Measurements from ENCODE around the gene HDAC1.

The HDAC1 gene

GRCh38 chr1:32273391-32274208, 18.3 kb upstream of the HDAC1 start:
- Histone ChIP-seq H3K27ac (ENCODE audit: low read length) (peak overlapping the region; percentile 83), H3K9me3 (ENCODE audit: insufficient read depth, low read length, severe bottlenecking) (no peaks in the 10 kb centered on the region), H4K20me1 (ENCODE audit: insufficient read depth, low read length) (no peaks in the 10 kb centered on the region), H3K79me2 (ENCODE audit: insufficient read depth, low read length) (peaks cover 36% of the 10 kb centered on the region), H3K36me3 (ENCODE audit: insufficient read depth, low read length) (peaks cover 47% of the 10 kb centered on the region), H3K4me2 (ENCODE audit: insufficient read depth, low read length) (peak overlapping the region; percentile 59), H3K27me3 (ENCODE audit: insufficient read depth, low read length, poor library complexity) (no peaks in the 10 kb centered on the region), H3K9ac (ENCODE audit: low read depth, low read length) (peak overlapping the region; percentile 54), H2AFZ (ENCODE audit: low read depth, low read length) (peak overlapping the region; percentile 44; the same call in 1 of the 2 replicates), H3K4me1 (ENCODE audit: insufficient read depth, low read length) (peaks cover 39% of the 10 kb centered on the region), H3K4me3 (ENCODE audit: low read depth in 1 of 2, low read length in 2 of 2) (peak overlapping the region in 1 of 2 experiments; percentile 42; a peak in 2 of 4 replicates)
- ATAC-seq (ENCODE audit: insufficient read depth, low read depth) (peak; percentile 91), DNase-seq (peak; percentile 95)
- peak; percentile 43 for TF ChIP-seq CTCF (IDR thresholded peaks at IDR 0.05; ENCODE audit: borderline replicate concordance, extremely low read depth, low read length, poor library complexity, severe bottlenecking)
- no peak for TF ChIP-seq EZH2 (IDR thresholded peaks at IDR 0.05; ENCODE audit: borderline replicate concordance, low read depth, low read length, severe bottlenecking)

GRCh38 chr1:32274646-32275340, 17.1 kb upstream of the HDAC1 start:
- Histone ChIP-seq H3K36me3 (ENCODE audit: insufficient read depth, low read length) (peaks cover 59% of the 10 kb centered on the region), H4K20me1 (ENCODE audit: insufficient read depth, low read length) (no peaks in the 10 kb centered on the region), H2AFZ (ENCODE audit: low read depth, low read length) (no peak overlapping the region), H3K9ac (ENCODE audit: low read depth, low read length) (peak overlapping the region; percentile 54), H3K27ac (ENCODE audit: low read length) (peak overlapping the region; percentile 83), H3K79me2 (ENCODE audit: insufficient read depth, low read length) (peaks cover 34% of the 10 kb centered on the region), H3K4me1 (ENCODE audit: insufficient read depth, low read length) (peaks cover 39% of the 10 kb centered on the region), H3K4me3 (ENCODE audit: low read depth in 1 of 2, low read length in 2 of 2) (peak overlapping the region in 1 of 2 experiments; percentile 33; a peak in 1 of 4 replicates), H3K27me3 (ENCODE audit: insufficient read depth, low read length, poor library complexity) (no peaks in the 10 kb centered on the region), H3K4me2 (ENCODE audit: insufficient read depth, low read length) (peak overlapping the region; percentile 59), H3K9me3 (ENCODE audit: insufficient read depth, low read length, severe bottlenecking) (no peaks in the 10 kb centered on the region)
- DNase-seq (no peak), ATAC-seq (ENCODE audit: insufficient read depth, low read depth) (no peak)
- TF ChIP-seq EZH2 (IDR thresholded peaks at IDR 0.05; ENCODE audit: borderline replicate concordance, low read depth, low read length, severe bottlenecking), result no peak
- TF ChIP-seq CTCF (IDR thresholded peaks at IDR 0.05; ENCODE audit: borderline replicate concordance, extremely low read depth, low read length, poor library complexity, severe bottlenecking), result no peak

GRCh38 chr1:32275424-32275823, 16.5 kb upstream of the HDAC1 start:
- ATAC-seq (ENCODE audit: insufficient read depth, low read depth), result no peak
- no peaks in the 10 kb centered on the region for H4K20me1 ChIP-seq (ENCODE audit: insufficient read depth, low read length)
- peak overlapping the region; percentile 83 for H3K27ac ChIP-seq (ENCODE audit: low read length)

More at GRCh38 chr1:32275424-32275823, 16.5 kb upstream of the HDAC1 start:
- H3K4me2 ChIP-seq (ENCODE audit: insufficient read depth, low read length), result no peak overlapping the region
- no peak for TF ChIP-seq EZH2 (IDR thresholded peaks at IDR 0.05; ENCODE audit: borderline replicate concordance, low read depth, low read length, severe bottlenecking)
- TF ChIP-seq CTCF (IDR thresholded peaks at IDR 0.05; ENCODE audit: borderline replicate concordance, extremely low read depth, low read length, poor library complexity, severe bottlenecking), result no peak
- H3K9ac ChIP-seq (ENCODE audit: low read depth, low read length), result no peak overlapping the region
- H3K79me2 ChIP-seq (ENCODE audit: insufficient read depth, low read length), result peaks cover 33% of the 10 kb centered on the region
- peaks cover 39% of the 10 kb centered on the region for H3K4me1 ChIP-seq (ENCODE audit: insufficient read depth, low read length)
- H3K9me3 ChIP-seq (ENCODE audit: insufficient read depth, low read length, severe bottlenecking), result no peaks in the 10 kb centered on the region
- H2AFZ ChIP-seq (ENCODE audit: low read depth, low read length), result no peak overlapping the region
- H3K4me3 ChIP-seq (ENCODE audit: low read depth in 1 of 2, low read length in 2 of 2), result no peak overlapping the region
- H3K36me3 ChIP-seq (ENCODE audit: insufficient read depth, low read length), result peaks cover 63% of the 10 kb centered on the region
- peak; percentile 35 for DNase-seq
- no peaks in the 10 kb centered on the region for H3K27me3 ChIP-seq (ENCODE audit: insufficient read depth, low read length, poor library complexity)

All from DND-41 (cell line).